WTC11 (cell line): ENCODE measurements around the gene ACYP2.

Experiments used
- ATF1 ChIP-seq: sonication (generic); formaldehyde crosslinking; IDR thresholded peaks from 2 replicates; pipeline ENCODE4 v1.8.1; 2023; ENCODE audit warnings: mild to moderate bottlenecking, moderate library complexity, missing genetic modification reagents
- CTCF ChIP-seq: fragments of 200-600 bp; IDR thresholded peaks from 2 replicates; pipeline ENCODE4 v1.8.0; 2022; ENCODE audit warnings: antibody characterized with exemption
- ESRRA ChIP-seq: sonication (generic); formaldehyde crosslinking; IDR thresholded peaks from 2 replicates; pipeline ENCODE4 v1.8.1; 2022; ENCODE audit warnings: mild to moderate bottlenecking, missing genetic modification reagents, borderline replicate concordance
- ZNF317 ChIP-seq: sonication (generic); formaldehyde crosslinking; IDR thresholded peaks from 2 replicates; pipeline ENCODE4 v1.8.1; 2023; ENCODE audit warnings: low read depth, mild to moderate bottlenecking, moderate library complexity, missing genetic modification reagents, borderline replicate concordance
- ZNF416 ChIP-seq: fragments of 250-450 bp; sonication (Bioruptor Pico); IDR thresholded peaks from 2 replicates; pipeline ENCODE4 v1.9.0; 2021; ENCODE audit warnings: mild to moderate bottlenecking, inconsistent platforms
- ZNF425 ChIP-seq: fragments of 250-450 bp; sonication (Bioruptor Pico); conservative IDR thresholded peaks from 2 replicates; pipeline ENCODE4 v1.9.0; 2021; ENCODE audit warnings: mild to moderate bottlenecking
- ZNF671 ChIP-seq: fragments of 250-450 bp; sonication (Bioruptor Pico); IDR thresholded peaks from 2 replicates; pipeline ENCODE4 v1.8.0; 2021; ENCODE audit warnings: mild to moderate bottlenecking
- TF ChIP-seq, protein P1 (sequence below): sonication (generic); formaldehyde crosslinking; IDR thresholded peaks from 2 replicates; pipeline ENCODE4 v1.8.0; 2022; ENCODE audit warnings: mild to moderate bottlenecking, missing genetic modification reagents
- TF ChIP-seq, protein P2 (sequence below): fragments of 250-450 bp; sonication (Bioruptor Pico); IDR thresholded peaks from 2 replicates; pipeline ENCODE4 v1.9.0; 2021; ENCODE audit warnings: moderate library complexity, mild to moderate bottlenecking, inconsistent platforms, borderline replicate concordance

- TF ChIP-seq ATF1 (CRISPR knock-in tag) (no peak), ZNF416 (CRISPR knock-in tag) (no peak), ZNF671 (no peak), CTCF (no peak), ZNF425 (CRISPR knock-in tag) (no peak), ZNF317 (CRISPR knock-in tag) (no peak), ESRRA (CRISPR knock-in tag) (no peak)
- TF ChIP-seq, protein P1, sequence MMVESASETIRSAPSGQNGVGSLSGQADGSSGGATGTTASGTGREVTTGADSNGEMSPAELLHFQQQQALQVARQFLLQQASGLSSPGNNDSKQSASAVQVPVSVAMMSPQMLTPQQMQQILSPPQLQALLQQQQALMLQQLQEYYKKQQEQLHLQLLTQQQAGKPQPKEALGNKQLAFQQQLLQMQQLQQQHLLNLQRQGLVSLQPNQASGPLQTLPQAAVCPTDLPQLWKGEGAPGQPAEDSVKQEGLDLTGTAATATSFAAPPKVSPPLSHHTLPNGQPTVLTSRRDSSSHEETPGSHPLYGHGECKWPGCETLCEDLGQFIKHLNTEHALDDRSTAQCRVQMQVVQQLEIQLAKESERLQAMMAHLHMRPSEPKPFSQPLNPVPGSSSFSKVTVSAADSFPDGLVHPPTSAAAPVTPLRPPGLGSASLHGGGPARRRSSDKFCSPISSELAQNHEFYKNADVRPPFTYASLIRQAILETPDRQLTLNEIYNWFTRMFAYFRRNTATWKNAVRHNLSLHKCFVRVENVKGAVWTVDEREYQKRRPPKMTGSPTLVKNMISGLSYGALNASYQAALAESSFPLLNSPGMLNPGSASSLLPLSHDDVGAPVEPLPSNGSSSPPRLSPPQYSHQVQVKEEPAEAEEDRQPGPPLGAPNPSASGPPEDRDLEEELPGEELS = no peak
- TF ChIP-seq, protein P2, sequence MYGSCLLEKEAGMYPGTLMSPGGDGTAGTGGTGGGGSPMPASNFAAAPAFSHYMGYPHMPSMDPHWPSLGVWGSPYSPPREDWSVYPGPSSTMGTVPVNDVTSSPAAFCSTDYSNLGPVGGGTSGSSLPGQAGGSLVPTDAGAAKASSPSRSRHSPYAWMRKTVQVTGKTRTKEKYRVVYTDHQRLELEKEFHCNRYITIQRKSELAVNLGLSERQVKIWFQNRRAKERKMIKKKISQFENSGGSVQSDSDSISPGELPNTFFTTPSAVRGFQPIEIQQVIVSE (CRISPR knock-in tag) = no peak
Measured at GRCh38 chr2:54228945-54229344, 113.5 kb downstream of the ACYP2 start.
